NCI-H82 (cell line): Measurements from ENCODE around the gene NPIPA3.
"Not testable (repeated sequence)": the region's sequence is repeated elsewhere in the genome, so short reads cannot be mapped to it uniquely, and the experiment has no call there.

ENCODE experiments used
- DNase-seq: peaks from one replicate; lab custom pipeline; 2025; lab: John Stamatoyannopoulos, UW

Gene NPIPA3

GRCh38 chr16:14703156-14704011 lies at the start of gene NPIPA3:
Gene NPIPA3, plus strand, starts transcription at chr16:14703411. Its CDS starts 5,533 bp downstream, at chr16:14708944.
- not testable (repeated sequence) for DNase-seq

GRCh38 chr16:14658063-14658462 lies 45.1 kb upstream of the NPIPA3 start:
- peak; percentile 97 for DNase-seq

- no peak for DNase-seq
These were observed 35.6 kb upstream of the NPIPA3 start for GRCh38 chr16:14667347-14668266.

GRCh38 chr16:14668556-14669223 lies 34.5 kb upstream of the NPIPA3 start:
- DNase-seq = no peak

GRCh38 chr16:14669776-14670175 lies 33.4 kb upstream of the NPIPA3 start:
- no peak for DNase-seq

GRCh38 chr16:14672403-14672971 lies 30.7 kb upstream of the NPIPA3 start:
- DNase-seq = no peak

GRCh38 chr16:14676633-14677032 lies 26.6 kb upstream of the NPIPA3 start:
- no peak for DNase-seq

GRCh38 chr16:14677627-14678026 lies 25.6 kb upstream of the NPIPA3 start:
- no peak for DNase-seq

GRCh38 chr16:14678748-14679497 lies 24.3 kb upstream of the NPIPA3 start:
- DNase-seq = no peak

GRCh38 chr16:14680396-14680795 lies 22.8 kb upstream of the NPIPA3 start:
- not testable (repeated sequence) for DNase-seq

- no peak for DNase-seq
These were observed 22.1 kb upstream of the NPIPA3 start for GRCh38 chr16:14681115-14681514.

GRCh38 chr16:14682121-14682520 lies 21.1 kb upstream of the NPIPA3 start:
- DNase-seq = no peak

GRCh38 chr16:14685870-14686793 lies 17.1 kb upstream of the NPIPA3 start:
- DNase-seq = not testable (repeated sequence)

- DNase-seq = not testable (repeated sequence)
These were observed 9.1 kb upstream of the NPIPA3 start, which contains the start of gene PLA2G10 for GRCh38 chr16:14694129-14694528. Gene PLA2G10, minus strand, starts transcription at chr16:14694308. Its CDS starts 79 bp downstream, at chr16:14694229.

- DNase-seq = not testable (repeated sequence)
These were observed 1.4 kb upstream of the NPIPA3 start for GRCh38 chr16:14701859-14702258.

GRCh38 chr16:14702672-14703071 lies 539 bp upstream of the NPIPA3 start:
- not testable (repeated sequence) for DNase-seq

- not testable (repeated sequence) for DNase-seq
These were observed 30.0 kb downstream of the NPIPA3 start for GRCh38 chr16:14733233-14733632.

GRCh38 chr16:14740832-14741385 lies 37.7 kb downstream of the NPIPA3 start:
- not testable (repeated sequence) for DNase-seq

GRCh38 chr16:14741794-14742193 lies 38.6 kb downstream of the NPIPA3 start:
- not testable (repeated sequence) for DNase-seq
